Activated naive CD4-positive, alpha-beta T cell treated with anti-CD3 and anti-CD28 coated beads, Interleukin-2, amount 50 U/mL, for 72 hours (primary cell): ENCODE measurements around the gene PGAP6. TPM values are rescaled to one million over a fixed set of nuclear protein-coding genes. Genes with fewer than 3 reads are reported as not detected.
"Not testable (repeated sequence)": the region's sequence is repeated elsewhere in the genome, so short reads cannot be mapped to it uniquely, and the experiment has no call there.

Experiments
- ATAC-seq, 2 donors: fragments of 150-1000 bp; cut with Tn5 transposase; 2 replicates each; pipeline ENCODE4 v1.10.0; 2021; ENCODE audit warnings: mild to moderate bottlenecking in 2 of 2, moderate library complexity in 2 of 2
- DNase-seq, 2 donors: peaks; one replicate each; pipeline ENCODE4 v3.0.0; 2021 to 2022; ENCODE audit warnings: low spot score in 2 of 2
- H3K27ac Mint-ChIP-seq, 2 donors: one replicate each; pipeline ENCODE4 v1.8.0; 2022; ENCODE audit warnings: mild to moderate bottlenecking in 2 of 2, mixed read lengths in 2 of 2
- H3K36me3 Mint-ChIP-seq, 2 donors: one replicate each; pipeline ENCODE4 v1.8.0; 2022; ENCODE audit warnings: mixed read lengths in 2 of 2
- H3K9me3 Mint-ChIP-seq, 2 donors: one replicate each; pipeline ENCODE4 v1.8.0; 2022; ENCODE audit warnings: mixed read lengths in 2 of 2
- total RNA-seq, 2 donors: library from RNA; stranded (reverse); gene quantifications; one replicate each; pipeline ENCODE4 v1.2.3, GENCODE V29; 2022

The PGAP6 gene
- total RNA-seq, 2 donors from 2014 or later, result 18.5 to 46.1 TPM

DNA sequence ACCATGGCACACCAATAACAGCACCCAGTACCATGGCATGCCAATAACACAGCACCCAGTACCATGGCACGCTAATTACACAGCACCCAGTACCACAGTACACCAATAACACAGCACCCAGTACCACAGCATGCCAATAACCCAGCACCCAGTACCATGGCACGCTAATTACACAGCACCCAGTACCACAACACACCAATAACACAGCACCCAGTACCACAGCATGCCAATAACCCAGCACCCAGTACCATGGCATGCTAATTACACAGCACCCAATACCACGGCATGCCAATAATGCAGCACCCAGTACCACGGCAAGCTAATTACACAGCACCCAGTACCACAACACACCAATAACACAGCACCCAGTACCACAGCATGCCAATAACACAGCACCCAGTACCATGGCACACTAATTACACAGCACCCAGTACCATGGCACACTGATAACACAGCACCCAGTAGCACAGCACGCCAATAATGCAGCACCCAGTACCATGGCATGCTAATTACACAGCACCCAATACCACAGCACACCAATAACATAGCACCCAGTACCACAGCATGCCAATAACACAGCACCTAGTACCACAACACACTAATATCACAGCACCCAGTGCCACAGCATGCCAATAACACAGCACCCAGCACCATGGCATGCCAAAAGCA, 47.5 kb downstream of the PGAP6 start:
- H3K36me3 Mint-ChIP-seq, H3K9me3 Mint-ChIP-seq: not testable (repeated sequence)

DNA sequence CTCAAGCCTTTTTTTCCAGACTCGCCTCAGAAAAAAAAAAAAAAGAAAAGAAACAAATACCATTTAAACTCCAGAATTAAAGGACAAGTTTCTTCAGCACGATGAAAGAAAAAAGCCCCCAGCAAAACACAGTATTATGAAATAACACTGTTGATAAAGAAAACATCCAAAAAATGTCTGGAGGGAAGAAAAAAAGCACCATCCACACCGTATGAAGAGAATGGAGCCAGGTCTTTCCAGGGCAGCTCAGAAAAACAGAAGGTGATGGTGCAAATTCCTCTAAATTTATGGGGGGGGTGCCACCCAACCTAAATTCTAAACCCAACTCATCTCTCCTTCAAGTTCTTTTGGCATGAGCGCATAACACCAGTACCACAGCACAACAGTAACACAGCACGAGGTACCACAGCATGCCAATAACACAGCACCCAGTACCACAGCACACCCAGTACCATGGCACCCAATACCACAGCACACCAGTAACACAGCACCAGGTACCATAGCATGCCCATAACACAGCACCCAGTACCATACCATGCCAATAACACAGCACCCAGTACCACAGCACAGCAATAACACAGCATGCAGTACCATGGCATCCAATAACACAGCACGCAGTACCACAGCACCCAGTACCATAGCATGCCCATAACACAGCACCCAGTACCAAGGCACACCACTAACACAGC, 48.2 kb downstream of the PGAP6 start:
- ATAC-seq (no peak), DNase-seq (no peak)
- Mint-ChIP-seq H3K9me3 (no peaks in the 10 kb centered on the region), H3K36me3 (no peaks in the 10 kb centered on the region), H3K27ac (no peak overlapping the region)

More for the DNA sequence above, 47.5 kb downstream of the PGAP6 start:
- DNase-seq, ATAC-seq, H3K27ac Mint-ChIP-seq: not testable (repeated sequence)

DNA sequence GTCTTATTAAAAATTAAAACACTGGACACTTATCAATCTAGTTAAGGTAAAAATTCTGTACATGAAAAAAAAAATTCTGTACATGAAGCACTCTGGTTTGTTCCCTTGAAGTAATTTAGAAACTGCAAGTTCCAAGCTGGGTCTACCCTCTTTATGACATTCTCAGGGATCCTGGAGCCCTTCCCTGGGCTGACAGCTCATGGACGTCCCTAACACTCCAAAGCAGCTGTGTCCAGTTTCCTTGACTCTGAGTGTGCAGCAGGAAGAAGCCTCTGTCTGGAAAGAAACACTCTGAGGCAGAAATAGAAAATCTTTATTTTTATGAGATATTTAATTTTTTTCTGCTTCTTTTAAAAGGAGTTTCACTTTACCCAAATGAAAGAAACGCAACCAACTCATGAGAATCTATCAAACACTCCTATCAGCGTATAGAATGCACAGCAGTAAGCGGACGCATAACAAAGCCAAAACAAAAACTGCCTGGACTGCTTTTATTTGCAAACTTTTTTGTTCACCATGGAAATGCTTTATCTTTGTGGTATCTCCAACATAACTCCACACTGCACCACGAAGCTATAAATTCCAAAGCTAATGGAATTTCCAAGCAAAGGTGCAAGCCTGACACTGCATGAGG, 50.5 kb downstream of the PGAP6 start:
- not testable (repeated sequence) for H3K9me3 Mint-ChIP-seq, DNase-seq, H3K36me3 Mint-ChIP-seq, ATAC-seq, H3K27ac Mint-ChIP-seq

DNA sequence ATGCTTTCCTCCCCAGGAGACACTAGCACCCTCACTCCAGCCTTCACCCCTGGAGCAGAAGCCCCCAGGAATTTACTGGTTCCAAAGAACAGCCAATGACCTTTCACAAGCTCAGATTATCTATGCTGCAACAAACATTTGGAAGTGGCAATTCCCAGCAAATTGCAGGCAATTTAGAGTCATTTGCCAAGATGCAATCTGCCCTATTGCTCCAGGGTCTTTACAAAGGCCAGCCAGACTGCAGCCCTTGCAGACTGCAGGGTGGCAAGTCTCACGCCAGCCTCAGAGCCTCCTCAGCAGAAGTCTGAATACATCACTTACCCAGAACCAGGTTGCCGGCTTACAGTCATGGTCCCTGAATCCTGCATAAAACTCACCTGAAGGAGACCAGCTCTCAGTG, 51.0 kb downstream of the PGAP6 start:
- DNase-seq (no peak), ATAC-seq (no peak)
- H3K27ac Mint-ChIP-seq, result no peak overlapping the region
- no peaks in the 10 kb centered on the region for H3K9me3 Mint-ChIP-seq
- H3K36me3 Mint-ChIP-seq, result no peaks in the 10 kb centered on the region

DNA sequence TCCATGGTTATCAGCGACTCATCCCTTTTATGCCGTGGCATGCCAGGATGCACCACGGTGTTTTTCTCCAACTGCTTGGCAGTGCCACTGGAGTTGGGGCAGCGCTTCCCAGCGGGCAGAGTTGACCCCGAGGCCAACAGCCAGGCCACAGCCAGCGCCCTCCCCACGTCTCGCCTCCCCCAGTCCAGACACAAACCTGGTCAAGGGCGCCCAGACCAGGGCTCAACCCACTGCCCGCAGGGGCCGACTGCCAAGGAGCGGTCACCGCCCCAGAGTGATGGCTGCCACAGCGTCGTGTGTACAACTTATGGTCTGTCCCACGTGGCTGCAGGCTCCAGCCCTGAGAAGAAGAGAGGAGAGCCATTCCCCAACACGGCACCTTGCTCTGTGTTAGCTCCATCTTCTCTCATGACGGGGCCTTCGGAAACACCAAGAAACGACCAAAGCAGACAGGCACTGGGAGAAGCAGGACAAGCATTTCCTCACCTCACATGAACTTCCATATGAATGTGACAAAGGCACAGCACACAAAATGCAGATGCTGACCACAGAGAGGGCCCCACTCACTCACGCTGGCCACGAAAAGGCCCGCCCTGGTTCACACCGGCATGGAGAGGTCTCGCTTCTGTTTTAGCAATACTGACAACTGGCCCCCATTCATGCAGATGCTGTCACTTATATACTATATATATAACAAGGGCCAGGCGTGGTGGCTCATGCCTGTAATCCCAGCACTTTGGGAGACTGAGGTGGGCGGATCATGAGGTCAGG, 56.2 kb downstream of the PGAP6 start:
- Mint-ChIP-seq H3K27ac (peak overlapping the region in 1 of 2 donors; percentile 55), H3K36me3 (no peaks in the 10 kb centered on the region), H3K9me3 (no peaks in the 10 kb centered on the region)
- ATAC-seq (no peak), DNase-seq (no peak)

DNA sequence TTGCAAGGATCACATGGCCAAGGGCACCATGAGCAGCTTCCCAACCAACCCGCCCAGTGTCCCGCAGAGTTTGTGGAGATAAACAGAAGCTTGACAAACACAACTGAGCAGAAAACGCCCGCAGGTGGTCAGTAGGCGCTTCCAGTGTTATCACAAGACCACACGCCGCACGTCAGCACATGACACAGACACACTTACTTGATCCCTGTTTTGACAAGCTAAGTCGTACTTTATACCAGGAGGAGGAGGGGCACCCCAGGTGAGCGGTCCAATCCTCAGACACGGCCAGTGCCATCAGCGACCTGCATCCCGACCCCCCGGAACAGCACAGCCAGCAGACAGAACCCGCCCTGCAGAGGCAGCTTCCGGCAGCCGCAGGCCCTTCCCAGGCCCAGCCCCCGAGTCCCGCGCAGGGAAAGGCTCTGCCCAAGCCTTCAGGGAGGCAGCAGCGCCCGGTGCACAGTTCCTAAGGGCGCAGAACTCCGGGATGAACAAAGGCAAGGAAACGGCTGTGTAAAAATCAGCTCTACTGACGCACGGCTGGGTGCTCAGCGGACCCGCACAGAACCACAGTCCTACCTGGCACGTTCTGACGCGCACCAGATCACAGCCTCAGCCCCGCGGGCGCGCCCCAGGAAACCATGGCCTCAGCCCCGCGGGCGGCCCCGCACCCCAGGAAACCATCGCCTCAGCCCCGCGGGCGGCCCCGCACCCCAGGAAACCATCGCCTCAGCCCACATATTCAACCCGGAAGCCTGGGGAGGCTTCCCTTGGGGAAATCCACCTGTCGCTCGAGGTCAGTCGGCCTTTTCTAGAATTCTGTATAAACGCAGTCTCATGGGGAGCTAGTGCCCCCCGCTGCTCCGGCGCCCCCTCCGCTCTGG, 57.1 kb downstream of the PGAP6 start:
- peak overlapping the region in 1 of 2 donors; percentile 55 for H3K27ac Mint-ChIP-seq
- ATAC-seq (peak; percentile 56 to 69), DNase-seq (peak; percentile 46 to 84)
- H3K9me3 Mint-ChIP-seq, result no peaks in the 10 kb centered on the region
- H3K36me3 Mint-ChIP-seq, result no peaks in the 10 kb centered on the region

DNA sequence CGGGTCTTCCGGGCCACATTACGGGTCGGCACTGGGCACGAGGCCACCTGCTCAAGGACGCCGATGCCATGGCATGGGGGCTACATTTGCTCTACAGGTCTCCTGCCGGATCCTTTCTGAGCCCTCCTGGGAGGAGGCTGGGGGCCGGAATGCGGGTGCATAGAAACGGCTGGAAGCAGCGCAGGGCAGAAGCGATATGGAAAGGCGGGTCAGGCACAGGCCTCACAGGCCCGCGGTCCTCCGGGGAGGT, 57.7 kb downstream of the PGAP6 start:
- Mint-ChIP-seq H3K36me3 (no peaks in the 10 kb centered on the region), H3K9me3 (no peaks in the 10 kb centered on the region), H3K27ac (peak overlapping the region in 1 of 2 donors; percentile 55)
- ATAC-seq, result no peak
- DNase-seq, result no peak

DNA sequence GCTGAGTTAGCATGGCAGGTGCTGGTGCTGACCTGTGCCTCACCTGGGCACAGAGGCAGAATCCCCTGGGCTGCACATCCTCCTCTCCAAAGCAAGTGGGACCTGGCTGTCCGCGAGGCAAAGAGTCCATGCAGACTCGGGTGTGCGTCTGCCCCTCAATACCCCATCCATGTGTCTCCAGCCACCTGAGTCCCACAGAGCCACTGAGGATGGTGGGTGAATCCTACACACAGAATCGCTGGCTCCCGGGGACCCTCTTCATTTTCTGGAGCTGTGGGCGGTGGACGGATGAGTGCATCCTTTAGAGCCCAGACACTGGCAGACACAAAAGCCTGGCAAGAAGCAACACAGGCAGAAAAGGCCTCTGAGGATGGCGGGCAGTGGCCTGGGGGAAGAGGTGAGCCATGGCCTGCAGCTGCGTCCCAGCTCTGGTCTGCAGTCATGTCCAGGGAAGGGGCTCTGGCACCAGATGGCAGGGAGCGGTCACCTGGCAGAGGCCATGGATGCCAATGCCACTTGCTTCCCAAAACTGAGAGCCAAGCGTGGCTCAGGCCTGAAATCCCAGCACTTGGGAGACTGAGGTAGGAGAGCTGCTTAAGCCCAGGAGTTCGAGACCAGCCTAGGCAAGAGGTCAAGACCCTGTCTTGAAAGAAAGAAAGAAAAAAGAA, 59.2 kb downstream of the PGAP6 start:
- H3K27ac Mint-ChIP-seq, result peak overlapping the region in 1 of 2 donors; percentile 44
- H3K9me3 Mint-ChIP-seq, result no peaks in the 10 kb centered on the region
- ATAC-seq (no peak), DNase-seq (no peak)
- no peaks in the 10 kb centered on the region for H3K36me3 Mint-ChIP-seq

DNA sequence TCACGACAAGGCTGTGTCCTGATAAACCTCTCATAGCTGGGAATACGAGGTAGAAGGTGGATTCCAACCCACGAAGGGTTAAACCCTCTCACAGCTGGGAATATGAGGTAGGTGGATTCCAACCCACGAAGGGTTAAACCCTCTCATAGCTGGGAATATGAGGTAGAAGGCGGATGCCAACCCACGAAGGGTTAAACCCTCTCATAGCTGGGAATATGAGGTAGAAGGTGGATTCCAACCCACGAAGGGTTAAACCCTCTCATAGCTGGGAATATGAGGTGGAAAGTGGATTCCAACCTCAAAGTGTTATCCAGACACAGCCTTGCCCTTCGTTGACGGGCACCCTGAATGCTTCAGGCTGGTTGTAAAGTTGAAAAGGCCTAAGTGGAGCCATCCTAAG, 60.2 kb downstream of the PGAP6 start:
- Mint-ChIP-seq H3K27ac (no peak overlapping the region), H3K36me3 (no peaks in the 10 kb centered on the region), H3K9me3 (no peaks in the 10 kb centered on the region)
- DNase-seq (no peak), ATAC-seq (no peak)

Other genes with a start within 250 kb of the PGAP6 start
- gene NPRL3, start 243.3 kb downstream of the PGAP6 start, total RNA-seq, result 10 to 100 TPM; 27.4 to 51.3 TPM
- gene HBZ, start 229.3 kb downstream of the PGAP6 start, total RNA-seq, result not detected
- not detected for gene HBM, start 216.0 kb downstream of the PGAP6 start, total RNA-seq
- not detected for gene HBA2, start 209.1 kb downstream of the PGAP6 start, total RNA-seq
- gene HBA1, start 205.3 kb downstream of the PGAP6 start, total RNA-seq, result not detected
- gene HBQ1, start 201.5 kb downstream of the PGAP6 start, total RNA-seq, result 1 to 10 TPM in 1 of 2 donors, not detected in 1; 2.1 TPM
- 10 to 100 TPM; 66.1 to 88.3 TPM for gene LUC7L, start 152.5 kb downstream of the PGAP6 start, total RNA-seq
- 10 to 100 TPM in 1 of 2 donors, 1 to 10 TPM in 1; 3.8 to 11.5 TPM for gene FAM234A, start 147.2 kb downstream of the PGAP6 start, total RNA-seq
- gene RGS11, start 106.0 kb downstream of the PGAP6 start, total RNA-seq, result under 1 TPM in 1 of 2 donors, not detected in 1; 0.14 TPM
- gene ARHGDIG, start 101.4 kb downstream of the PGAP6 start, total RNA-seq, result not detected
- not detected for gene PDIA2, start 98.8 kb downstream of the PGAP6 start, total RNA-seq
- 10 to 100 TPM; 21.4 to 22.8 TPM for gene AXIN1, start 29.3 kb downstream of the PGAP6 start, total RNA-seq
- 10 to 100 TPM; 77.9 to 97.7 TPM for gene MRPL28, start 11.4 kb downstream of the PGAP6 start, total RNA-seq
- 10 to 100 TPM; 15.6 to 58.4 TPM for gene NME4, start 15.2 kb upstream of the PGAP6 start, total RNA-seq
- 10 to 100 TPM; 12.6 to 14.6 TPM for gene DECR2, start 19.9 kb upstream of the PGAP6 start, total RNA-seq
- gene RAB11FIP3, start 43.7 kb upstream of the PGAP6 start, total RNA-seq, result 10 to 100 TPM; 18.6 to 32.0 TPM
- 10 to 100 TPM; 55.5 to 76.5 TPM for gene CAPN15, start 145.7 kb upstream of the PGAP6 start, total RNA-seq
- not detected for gene PRR35, start 178.4 kb upstream of the PGAP6 start, total RNA-seq
- gene NHLRC4, start 185.0 kb upstream of the PGAP6 start, total RNA-seq, result 1 to 10 TPM in 1 of 2 donors, under 1 TPM in 1; 0.59 to 1.8 TPM
- 10 to 100 TPM; 21.9 to 24.2 TPM for gene PIGQ, start 188.0 kb upstream of the PGAP6 start, total RNA-seq
- 10 to 100 TPM; 12.1 to 13.0 TPM for gene RAB40C, start 208.1 kb upstream of the PGAP6 start, total RNA-seq
- gene WFIKKN1, start 249.0 kb upstream of the PGAP6 start, total RNA-seq, result under 1 TPM; 0.33 to 0.71 TPM